HG03521 (cell line): ENCODE data around the gene NMNAT2.

Source experiments
- ATAC-seq: cut with Tn5 transposase; IDR thresholded peaks from one replicate; pipeline ENCODE4 v1.9.1; 2021; ENCODE audit warnings: mild to moderate bottlenecking, moderate library complexity; ENCODE audit not compliant: unreplicated experiment

NMNAT2 gene

DNA sequence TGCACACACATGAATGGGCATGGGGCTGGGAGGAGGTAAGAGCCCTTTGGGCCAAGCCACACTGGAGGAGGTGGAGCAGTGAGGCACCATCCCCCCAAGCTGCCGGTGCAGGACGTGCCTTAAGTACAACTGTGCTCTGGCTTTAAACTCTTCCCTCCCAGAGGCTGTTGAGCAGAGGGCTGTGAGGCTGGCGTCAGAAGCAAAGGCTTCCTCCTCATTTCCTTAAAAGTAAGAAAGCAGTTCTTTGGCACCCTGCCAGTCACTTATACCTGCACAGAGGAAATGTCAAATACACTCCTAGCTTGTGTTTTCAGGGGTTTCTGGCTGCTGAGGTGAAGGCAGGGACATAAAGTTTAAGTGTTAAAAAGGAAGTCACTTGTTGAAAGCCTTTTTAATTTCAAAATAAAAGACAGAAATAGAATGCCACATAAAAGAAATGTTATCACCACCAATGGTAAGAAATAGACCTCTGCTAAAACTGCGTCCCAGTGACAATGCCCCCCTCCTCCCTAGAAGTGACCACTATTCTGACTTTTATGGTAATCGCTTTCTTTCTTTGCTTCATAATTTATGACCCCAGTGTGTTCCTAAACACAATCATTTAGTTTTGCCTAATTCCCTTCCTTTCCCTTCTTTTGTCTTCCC, 199.1 kb downstream of the NMNAT2 start:
- ATAC-seq: no peak

DNA sequence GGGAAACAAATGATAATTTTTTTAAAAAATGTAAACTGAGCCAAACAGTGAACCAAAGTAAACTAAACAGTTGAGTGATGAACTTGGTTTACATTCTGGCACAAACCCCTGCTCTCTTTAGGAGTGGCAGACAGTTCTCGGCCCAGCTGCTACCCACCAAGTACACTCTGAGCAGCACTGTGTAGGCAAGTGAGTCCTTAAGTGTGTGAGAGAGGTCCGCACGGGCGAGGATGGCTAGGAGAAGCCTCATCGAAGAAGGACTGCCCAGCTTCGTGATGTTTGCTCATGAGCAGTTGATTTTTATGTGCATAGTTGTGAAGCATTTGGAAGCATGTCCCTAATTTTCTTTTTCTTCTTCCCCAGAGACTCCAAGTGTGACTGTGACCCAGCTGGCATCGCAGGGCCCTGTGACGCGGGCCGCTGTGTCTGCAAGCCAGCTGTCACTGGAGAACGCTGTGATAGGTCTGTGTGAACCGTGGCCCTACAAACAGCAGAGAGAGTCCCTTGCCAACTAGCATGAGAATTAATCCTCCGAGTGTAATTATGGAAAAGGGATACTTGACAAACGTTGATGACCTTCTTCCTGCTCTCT, 200.1 kb downstream of the NMNAT2 start:
- no peak for ATAC-seq

DNA sequence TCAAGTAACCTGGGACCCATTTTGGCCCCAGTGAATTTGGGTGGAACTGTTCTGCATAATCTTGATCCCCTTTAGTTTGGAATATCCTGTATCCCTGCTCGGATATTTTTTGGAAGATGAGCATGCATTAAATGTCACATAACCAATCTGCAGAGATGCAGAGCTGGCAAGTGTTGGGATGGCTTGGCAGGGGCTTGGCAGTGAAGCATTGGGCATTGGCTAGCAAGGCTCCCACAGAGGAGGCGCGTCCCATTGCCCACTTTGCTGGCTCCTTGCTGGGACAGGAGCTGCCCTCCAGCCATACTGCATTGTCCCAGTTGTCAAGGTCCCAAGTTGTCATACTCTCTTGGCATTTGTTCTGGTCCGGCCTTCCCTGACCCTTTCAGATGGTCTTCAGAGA, 202.2 kb downstream of the NMNAT2 start:
- no peak for ATAC-seq

DNA sequence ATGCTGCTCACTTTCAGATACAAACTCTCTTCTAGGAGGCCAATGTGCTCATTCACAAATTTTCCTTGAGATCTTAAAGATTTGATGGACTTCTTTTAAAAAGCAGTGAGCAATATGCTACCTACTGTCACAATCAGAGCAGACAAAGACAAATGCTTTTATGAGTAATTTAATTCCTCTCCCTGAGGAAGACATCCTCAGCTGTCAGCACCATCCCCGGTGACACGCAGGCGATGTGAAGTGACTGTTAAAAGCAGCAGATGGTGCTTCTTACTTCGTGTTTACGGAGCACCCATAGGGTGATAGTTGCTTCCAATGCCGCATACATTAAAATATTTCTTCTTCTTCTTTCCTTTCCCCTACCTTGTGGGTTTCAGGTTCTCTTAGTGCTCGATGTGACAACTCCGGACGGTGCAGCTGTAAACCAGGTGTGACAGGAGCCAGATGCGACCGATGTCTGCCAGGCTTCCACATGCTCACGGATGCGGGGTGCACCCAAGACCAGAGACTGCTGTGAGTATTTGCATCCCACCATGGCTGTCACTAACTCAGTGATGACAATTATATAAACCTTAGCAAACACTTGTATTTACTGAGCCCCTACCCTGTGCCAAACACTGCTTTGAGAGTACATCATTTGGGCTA, 203.0 kb downstream of the NMNAT2 start:
- no peak for ATAC-seq

DNA sequence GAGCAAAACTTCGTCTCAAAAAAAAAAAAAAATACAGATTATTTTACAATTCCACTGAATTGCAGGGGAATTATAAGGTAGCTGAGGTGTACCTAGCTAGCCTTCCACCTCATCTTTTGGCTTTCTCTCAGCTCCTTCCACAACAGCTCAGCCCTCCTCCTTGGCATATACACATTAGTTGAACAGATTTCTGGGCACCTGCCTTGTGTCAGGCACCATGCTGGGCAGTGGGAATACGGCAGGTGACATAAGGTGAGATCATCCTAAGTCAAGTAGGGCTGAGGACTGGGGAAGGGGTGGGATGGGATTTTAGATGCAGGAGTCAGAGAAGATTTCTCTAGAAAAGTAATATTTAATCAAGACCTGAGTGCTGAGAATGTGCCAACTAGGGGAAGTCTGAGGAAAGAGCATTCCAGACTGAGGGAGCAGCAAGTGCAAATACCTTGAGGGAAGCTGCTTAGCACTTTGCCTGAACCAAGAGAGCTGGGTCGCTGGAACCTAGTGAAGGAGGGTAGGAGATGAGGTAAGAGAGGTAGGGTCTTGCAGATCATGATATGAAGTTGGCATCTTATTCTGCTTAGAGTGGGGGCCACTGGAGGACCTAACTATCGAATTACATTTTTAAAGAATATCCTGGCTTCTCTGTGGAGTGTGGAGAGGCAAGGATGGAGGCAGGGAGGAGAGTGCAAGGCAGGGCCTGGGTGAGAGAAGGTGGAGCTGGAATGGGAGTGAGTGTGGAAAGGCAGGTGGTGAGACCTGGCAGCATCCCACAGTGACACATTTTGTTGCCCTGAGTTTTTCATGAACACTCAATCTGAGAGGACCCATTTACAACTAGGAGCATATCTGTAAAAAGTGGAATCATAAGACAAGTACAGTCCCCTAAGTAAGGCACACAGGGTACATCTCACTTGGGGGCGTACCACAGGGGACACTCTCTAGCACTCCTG, 203.9 kb downstream of the NMNAT2 start:
- no peak for ATAC-seq

DNA sequence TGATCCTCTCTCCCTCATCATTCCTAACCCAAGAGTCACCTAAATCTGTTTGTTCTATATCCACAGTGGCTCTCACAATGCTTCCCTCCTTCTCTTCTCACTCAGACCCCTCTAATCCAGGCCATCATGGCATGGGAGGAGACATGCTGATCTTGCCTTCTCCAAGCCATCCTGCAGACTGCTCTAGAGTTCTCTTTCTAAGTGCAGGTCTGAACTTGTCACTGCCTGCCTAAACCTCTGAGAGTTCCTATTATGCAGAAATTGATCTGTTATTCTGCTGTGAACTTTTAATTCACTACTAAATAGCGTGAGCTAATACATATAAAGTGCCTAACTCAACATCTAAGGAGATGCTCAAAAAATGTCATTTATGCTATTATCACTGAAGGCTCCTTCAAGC, 205.3 kb downstream of the NMNAT2 start:
- no peak for ATAC-seq

DNA sequence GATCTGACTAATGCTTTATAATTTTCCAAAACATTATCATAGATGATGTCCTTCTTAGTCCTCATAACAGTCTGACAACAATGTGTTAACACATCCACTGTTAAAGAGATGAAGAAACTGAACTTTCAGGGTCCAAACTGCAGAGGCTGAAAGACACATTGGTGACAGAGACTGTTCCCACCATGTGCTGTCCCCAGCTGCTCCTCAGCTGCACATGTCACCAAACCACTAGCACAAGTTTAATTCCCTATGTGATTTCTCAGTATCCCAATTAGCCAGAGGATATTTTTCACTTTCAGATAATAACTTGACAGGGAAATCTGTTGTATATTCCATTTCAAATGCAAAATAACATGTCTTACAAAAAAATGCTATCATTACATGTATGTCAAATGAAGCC, 207.5 kb downstream of the NMNAT2 start:
- no peak for ATAC-seq

DNA sequence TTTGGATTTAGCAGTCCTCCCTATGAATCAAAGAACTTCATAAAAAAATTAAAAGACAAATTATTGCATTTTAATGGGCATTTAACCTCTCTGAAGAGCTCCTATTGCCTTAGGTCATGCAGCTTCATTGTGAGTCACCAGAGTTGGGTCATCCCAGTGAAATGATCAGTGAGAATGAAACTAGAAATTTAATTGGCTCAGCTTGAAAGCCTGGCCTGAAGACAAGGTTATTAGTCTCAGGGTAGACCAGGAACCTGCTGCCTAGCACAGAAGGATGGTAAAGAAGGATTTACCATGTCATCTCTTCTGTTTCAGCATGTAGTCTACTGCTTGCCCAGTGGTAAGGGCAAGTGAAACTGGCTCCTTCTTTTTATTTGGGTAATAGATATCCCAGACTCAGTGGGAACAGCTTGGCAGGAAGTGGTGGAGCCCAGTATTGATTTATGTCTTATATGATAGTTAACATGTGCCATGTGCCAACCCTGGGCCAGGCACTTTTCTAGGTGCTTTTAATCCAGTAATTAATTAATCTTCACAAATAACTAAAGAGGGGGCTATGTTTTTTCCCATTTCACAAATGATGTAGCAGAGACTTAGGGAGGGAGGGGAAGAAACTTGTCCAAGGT, 208.5 kb downstream of the NMNAT2 start:
- no peak for ATAC-seq

DNA sequence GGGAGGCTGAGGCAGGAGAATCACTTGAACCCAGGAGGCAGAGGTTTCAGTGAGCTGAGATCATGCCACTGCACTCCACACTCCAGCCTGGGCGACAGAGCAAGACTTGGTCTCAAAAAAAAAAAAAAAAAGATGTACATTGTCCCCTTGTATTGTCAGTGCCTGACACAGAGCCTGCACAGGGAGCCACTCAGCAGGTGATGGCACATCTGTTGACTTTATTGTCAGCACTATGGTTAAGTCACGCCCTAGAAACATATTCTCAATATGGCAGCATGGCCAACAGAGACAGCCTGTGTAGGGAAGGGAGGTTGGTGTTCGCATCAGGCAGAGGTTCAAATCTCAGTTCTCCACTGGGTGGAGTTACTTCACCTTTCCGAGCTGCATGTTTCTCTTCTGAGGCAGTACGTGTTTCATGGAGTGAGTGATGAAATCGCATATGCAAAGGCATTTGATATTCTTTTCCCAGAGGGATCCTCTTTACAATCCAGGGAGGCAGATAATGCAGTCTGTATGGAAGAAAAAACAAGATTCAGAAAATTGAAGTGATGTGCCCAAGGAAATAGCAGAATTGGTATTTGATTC, 211.6 kb downstream of the NMNAT2 start:
- ATAC-seq: no peak

DNA sequence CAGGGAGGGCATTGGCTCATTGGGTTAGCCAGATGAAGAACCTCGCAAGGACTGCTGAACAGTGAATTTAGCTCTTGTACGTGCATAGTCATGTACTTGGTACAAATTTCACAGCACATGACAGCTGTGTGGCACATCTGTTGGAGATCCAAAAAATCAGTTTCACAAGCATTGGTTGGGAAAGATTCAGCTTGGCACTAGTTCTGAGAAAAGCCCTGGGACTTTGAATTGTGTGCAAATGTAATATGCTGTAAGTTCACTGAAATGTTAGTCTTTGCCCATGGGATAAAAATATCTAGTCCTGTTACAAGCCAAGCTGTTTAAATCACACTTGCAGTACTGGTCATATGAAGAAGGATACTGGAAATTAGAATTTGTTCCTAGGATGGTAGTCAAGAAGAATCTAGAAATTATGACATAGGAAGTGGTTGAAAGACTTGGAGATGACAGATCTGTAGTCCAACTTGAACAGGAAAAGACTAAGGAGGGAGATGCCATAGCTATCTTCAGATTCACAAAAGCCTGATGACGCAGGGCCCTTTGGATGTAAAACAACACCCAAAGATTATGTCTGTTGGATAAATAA, 212.9 kb downstream of the NMNAT2 start:
- ATAC-seq: no peak

DNA sequence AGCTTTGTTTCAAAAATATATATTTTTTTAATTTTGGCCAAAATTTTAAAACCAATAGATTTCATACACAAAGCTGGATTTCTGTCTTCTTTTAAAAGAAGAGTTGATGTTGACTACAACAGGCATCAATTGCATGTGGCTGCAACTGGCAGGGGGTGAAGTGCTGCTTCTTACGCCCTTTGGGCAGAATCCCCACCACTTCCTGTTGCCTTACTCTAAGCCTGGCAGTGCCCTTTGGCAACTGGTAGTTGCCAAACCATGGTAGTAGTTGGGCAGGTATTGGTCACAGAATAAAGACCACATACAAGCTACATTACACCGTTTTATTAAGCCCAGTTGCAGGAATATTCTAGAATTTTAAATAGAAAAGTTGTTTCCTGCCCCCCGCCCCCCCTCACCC, 215.1 kb downstream of the NMNAT2 start:
- no peak for ATAC-seq

DNA sequence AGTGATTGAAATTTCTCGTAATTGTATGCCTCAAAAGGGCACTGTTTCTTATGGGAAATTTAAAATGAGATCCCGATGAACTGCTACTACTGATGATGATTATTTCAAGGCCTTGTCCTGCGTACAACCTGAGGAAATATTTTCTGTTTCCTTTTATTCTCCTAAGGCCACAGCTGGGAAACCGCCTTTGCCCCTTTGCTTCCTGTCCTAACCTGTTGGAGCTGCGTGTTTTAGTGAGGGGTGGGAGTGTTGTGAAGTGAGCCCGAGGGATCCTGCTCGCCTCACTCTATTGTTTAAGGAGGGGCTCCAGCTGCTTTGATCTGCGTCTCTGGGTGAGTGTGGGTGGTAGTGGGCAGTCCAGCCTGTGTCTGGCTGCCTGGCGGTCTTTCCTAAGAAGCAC, 217.7 kb downstream of the NMNAT2 start:
- no peak for ATAC-seq

DNA sequence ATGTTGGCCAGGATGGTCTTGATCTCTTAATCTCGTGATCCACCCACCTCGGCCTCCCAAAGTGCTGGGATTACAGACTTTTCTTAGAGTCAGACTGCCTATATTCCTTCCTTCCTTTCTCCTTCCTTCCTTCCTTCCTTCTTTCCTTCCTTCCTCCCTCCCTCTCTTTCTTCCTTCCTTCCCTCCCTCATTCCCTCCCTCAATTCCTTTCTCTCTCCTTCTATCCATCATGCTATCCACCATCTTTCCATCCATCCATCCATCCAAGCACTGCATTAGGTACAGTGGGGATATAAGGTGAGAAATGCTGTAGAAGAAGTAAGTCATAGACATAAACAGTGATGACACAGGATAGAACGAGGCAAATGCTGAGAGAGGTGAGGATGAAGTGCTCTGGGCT, 218.9 kb downstream of the NMNAT2 start:
- ATAC-seq: no peak

DNA sequence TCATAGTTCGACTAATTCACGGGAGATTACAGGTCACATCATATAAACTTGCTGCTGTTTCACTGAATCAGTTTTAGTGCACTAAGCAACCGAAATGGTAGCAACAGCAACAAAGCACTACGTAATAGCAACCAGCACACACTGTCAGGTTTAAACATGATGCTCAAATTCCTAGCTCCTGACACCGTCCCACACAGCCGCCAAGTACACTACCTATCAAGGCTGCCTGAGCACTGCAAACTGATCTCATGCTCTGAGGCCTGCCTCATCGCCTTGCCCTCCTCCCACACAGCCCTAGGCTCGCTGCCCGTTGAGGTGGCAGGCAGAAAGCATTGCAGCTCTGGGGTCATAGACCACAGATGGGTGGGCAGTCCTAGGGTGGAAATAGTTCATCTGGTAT, 219.7 kb downstream of the NMNAT2 start:
- ATAC-seq: no peak
